Astrocyte (in vitro differentiated cells and primary cell): ENCODE data around the gene METTL21A.

Experiments
- EZH2 ChIP-seq: IDR thresholded peaks from 2 replicates; pipeline ENCODE4 v1.6.1; 2012; ENCODE audit warnings: mild to moderate bottlenecking, low read length, inconsistent platforms; ENCODE audit not compliant: insufficient read depth
- TF ChIP-seq, protein P1 (sequence below): IDR thresholded peaks from 2 replicates; pipeline ENCODE4 v1.5.1; 2011; ENCODE audit warnings: low read depth, mild to moderate bottlenecking, inconsistent platforms, low read length, moderate library complexity; ENCODE audit not compliant: insufficient read depth

DNA sequence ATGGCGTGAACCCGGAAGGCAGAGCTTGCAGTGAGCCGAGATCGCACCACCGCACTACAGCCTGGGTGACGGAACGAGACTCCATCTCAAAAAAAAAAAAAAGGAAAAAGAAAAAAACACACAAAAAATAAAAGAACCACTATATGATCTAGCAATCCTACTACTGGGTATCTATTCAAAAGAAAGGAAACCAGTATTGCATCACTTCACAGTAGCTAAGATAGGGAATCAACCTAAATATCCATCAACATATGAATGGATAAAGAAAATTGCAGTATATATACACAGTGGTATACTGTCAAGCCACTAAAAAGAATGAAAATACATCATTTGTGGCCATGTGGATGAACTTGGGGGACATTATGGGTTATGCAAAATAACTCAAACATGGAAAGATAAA, 37.9 kb downstream of the METTL21A start:
- TF ChIP-seq, protein P1, sequence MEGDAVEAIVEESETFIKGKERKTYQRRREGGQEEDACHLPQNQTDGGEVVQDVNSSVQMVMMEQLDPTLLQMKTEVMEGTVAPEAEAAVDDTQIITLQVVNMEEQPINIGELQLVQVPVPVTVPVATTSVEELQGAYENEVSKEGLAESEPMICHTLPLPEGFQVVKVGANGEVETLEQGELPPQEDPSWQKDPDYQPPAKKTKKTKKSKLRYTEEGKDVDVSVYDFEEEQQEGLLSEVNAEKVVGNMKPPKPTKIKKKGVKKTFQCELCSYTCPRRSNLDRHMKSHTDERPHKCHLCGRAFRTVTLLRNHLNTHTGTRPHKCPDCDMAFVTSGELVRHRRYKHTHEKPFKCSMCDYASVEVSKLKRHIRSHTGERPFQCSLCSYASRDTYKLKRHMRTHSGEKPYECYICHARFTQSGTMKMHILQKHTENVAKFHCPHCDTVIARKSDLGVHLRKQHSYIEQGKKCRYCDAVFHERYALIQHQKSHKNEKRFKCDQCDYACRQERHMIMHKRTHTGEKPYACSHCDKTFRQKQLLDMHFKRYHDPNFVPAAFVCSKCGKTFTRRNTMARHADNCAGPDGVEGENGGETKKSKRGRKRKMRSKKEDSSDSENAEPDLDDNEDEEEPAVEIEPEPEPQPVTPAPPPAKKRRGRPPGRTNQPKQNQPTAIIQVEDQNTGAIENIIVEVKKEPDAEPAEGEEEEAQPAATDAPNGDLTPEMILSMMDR, result no peak
- TF ChIP-seq EZH2, result no peak
